Fibroblast of lung (primary cell): ENCODE results near the gene RPGRIP1.

ENCODE experiments used
- EZH2 ChIP-seq: IDR thresholded peaks from 2 replicates; pipeline ENCODE4 v1.5.1; 2012; ENCODE audit warnings: low read length, control low read depth, mild to moderate bottlenecking; ENCODE audit errors: missing control alignments
- TF ChIP-seq, protein P1 (sequence below), 2 donors: IDR thresholded peaks in 1 of 2; conservative IDR thresholded peaks in 1 of 2; 1 replicate in 1 of 2; 2 replicates in 1 of 2; pipeline ENCODE4 v1.5.1; 2011 to 2012; ENCODE audit warnings: low read length in 2 of 2, control low read depth in 1 of 2, inconsistent platforms in 1 of 2, low read depth in 1 of 2, mild to moderate bottlenecking in 1 of 2

- TF ChIP-seq, protein P1, sequence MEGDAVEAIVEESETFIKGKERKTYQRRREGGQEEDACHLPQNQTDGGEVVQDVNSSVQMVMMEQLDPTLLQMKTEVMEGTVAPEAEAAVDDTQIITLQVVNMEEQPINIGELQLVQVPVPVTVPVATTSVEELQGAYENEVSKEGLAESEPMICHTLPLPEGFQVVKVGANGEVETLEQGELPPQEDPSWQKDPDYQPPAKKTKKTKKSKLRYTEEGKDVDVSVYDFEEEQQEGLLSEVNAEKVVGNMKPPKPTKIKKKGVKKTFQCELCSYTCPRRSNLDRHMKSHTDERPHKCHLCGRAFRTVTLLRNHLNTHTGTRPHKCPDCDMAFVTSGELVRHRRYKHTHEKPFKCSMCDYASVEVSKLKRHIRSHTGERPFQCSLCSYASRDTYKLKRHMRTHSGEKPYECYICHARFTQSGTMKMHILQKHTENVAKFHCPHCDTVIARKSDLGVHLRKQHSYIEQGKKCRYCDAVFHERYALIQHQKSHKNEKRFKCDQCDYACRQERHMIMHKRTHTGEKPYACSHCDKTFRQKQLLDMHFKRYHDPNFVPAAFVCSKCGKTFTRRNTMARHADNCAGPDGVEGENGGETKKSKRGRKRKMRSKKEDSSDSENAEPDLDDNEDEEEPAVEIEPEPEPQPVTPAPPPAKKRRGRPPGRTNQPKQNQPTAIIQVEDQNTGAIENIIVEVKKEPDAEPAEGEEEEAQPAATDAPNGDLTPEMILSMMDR (conservative IDR thresholded peaks at IDR 0.05 in 1 of 2, IDR thresholded peaks at IDR 0.05 in 1 of 2; ENCODE audit: low read depth in 1 of 2, low read length in 2 of 2) = no peak
- TF ChIP-seq EZH2 = no peak
Observed at GRCh38 chr14:21251215-21251614, 28.7 kb upstream of the RPGRIP1 start.
